H4 (cell line): ENCODE measurements around the gene PCDHB9. TPM values are rescaled to one million over a fixed set of nuclear protein-coding genes. Genes with fewer than 3 reads are reported as not detected.
"Not testable (repeated sequence)": the region's sequence is repeated elsewhere in the genome, so short reads cannot be mapped to it uniquely, and the experiment has no call there.

Experiments used
- DNase-seq: peaks from one replicate; pipeline ENCODE4 v3.0.0-alpha.2; 2015; ENCODE audit warnings: low spot score
- total RNA-seq: library from RNA; depleted of rRNA; stranded (reverse); fragments of >200 nt; shearing (Covaris generic); gene quantifications from 2 replicates; pipeline ENCODE4 v1.2.3, GENCODE V29; 2014

The PCDHB9 gene
- total RNA-seq, 1 experiment from 2014 or later, result 10.0 TPM

DNA sequence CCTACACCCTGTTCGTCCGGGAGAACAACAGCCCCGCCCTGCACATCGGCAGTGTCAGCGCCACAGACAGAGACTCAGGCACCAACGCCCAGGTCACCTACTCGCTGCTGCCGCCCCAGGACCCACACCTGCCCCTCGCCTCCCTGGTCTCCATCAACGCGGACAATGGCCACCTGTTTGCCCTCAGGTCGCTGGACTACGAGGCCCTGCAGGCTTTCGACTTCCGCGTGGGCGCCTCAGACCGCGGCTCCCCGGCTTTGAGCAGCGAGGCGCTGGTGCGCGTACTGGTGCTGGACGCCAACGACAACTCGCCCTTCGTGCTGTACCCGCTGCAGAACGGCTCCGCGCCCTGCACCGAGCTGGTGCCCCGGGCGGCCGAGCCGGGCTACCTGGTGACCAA is 1.7 kb downstream of the PCDHB9 start:
- DNase-seq, result not testable (repeated sequence)

DNA sequence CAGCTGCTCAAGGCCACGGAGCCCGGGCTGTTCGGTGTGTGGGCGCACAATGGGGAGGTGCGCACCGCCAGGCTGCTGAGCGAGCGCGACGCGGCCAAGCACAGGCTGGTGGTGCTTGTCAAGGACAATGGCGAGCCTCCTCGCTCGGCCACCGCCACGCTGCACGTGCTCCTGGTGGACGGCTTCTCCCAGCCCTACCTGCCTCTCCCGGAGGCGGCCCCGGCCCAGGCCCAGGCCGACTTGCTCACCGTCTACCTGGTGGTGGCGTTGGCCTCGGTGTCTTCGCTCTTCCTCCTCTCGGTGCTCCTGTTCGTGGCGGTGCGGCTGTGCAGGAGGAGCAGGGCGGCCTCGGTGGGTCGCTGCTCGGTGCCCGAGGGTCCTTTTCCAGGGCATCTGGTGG is 2.2 kb downstream of the PCDHB9 start:
- not testable (repeated sequence) for DNase-seq

DNA sequence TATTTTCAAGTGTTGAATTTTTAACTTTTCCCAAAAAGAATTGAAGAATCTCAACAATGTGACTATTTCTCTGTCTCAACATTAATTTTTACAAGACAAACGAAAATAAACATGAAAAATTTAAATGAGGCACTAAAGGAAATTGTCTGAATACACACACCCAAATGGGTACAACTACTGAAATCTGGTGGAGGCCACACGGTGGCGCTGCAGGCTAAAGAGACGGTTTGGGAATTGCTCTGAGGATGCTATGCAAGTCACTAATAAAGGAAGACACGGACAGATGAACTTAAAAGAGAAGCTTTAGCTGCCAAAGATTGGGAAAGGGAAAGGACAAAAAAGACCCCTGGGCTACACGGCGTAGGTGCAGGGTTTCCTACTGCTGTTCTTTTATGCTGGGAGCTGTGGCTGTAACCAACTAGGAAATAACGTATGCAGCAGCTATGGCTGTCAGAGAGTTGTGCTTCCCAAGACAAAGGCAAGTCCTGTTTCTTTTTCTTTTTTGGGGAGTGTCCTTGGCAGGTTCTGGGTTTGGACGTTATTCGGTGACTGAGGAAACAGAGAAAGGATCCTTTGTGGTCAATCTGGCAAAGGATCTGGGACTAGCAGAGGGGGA is 5.3 kb downstream of the PCDHB9 start, which contains the start of gene PCDHB10:
Gene PCDHB10 (plus strand): TSS at position 244 of the 616 bp plus-strand sequence. CDS start 200 bp downstream, at position 444.
- DNase-seq, result peak; percentile 22

DNA sequence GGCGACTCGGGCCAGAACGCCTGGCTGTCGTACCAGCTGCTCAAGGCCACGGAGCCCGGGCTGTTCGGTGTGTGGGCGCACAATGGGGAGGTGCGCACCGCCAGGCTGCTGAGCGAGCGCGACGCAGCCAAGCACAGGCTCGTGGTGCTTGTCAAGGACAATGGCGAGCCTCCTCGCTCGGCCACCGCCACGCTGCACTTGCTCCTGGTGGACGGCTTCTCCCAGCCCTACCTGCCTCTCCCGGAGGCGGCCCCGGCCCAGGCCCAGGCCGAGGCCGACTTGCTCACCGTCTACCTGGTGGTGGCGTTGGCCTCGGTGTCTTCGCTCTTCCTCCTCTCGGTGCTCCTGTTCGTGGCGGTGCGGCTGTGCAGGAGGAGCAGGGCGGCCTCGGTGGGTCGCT is 7.4 kb downstream of the PCDHB9 start:
- not testable (repeated sequence) for DNase-seq

- no peak for DNase-seq
Observed at GRCh38 chr5:141196363-141196762, 9.4 kb downstream of the PCDHB9 start.

GRCh38 chr5:141199359-141200235 is 12.6 kb downstream of the PCDHB9 start, which contains the start of gene PCDHB11:
PCDHB11 (plus strand) TSS chr5:141199627; CDS start chr5:141199775, 148 bp downstream.
- peak; percentile 40 for DNase-seq

GRCh38 chr5:141201126-141201525 is 14.2 kb downstream of the PCDHB9 start:
- not testable (repeated sequence) for DNase-seq

- DNase-seq, result not testable (repeated sequence)
Observed at GRCh38 chr5:141201646-141202045, 14.7 kb downstream of the PCDHB9 start.

DNA sequence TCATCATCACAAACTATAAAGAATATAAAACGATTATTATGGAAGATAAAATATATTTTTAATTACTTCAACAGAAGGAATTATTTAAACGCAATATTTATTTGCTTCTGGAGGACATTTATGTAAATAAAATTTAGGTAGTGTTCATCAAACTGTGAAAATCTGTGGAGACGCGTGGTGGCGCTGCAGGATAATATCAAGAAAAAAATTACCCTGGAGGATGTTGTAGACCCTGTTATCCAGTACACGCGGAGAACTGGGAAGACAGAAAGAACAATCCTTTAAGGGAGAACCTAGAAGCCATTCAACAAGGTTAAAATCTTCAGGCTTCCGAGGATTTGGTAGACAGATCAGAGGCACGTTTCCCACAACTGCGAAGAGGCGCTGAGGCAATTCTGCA is 21.5 kb downstream of the PCDHB9 start, which contains the start of gene PCDHB12:
Gene PCDHB12 (plus strand): TSS at position 242 of the 400 bp plus-strand sequence. CDS start 189 bp downstream, outside the sequence.
- DNase-seq, result peak; percentile 47

- not testable (repeated sequence) for DNase-seq
Observed at GRCh38 chr5:141210281-141210680, 23.3 kb downstream of the PCDHB9 start.

DNA sequence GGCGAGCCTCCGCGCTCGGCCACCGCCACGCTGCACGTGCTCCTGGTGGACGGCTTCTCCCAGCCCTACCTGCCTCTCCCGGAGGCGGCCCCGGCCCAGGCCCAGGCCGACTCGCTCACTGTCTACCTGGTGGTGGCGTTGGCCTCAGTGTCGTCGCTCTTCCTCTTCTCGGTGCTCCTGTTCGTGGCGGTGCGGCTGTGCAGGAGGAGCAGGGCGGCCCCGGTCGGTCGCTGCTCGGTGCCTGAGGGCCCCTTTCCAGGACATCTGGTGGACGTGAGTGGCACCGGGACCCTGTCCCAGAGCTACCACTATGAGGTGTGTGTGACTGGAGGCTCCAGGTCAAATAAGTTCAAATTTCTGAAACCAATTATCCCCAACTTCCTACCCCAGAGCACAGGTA is 23.9 kb downstream of the PCDHB9 start:
- not testable (repeated sequence) for DNase-seq

GRCh38 chr5:141213656-141214339 is 26.8 kb downstream of the PCDHB9 start, which contains the start of gene PCDHB13:
PCDHB13 (plus strand) TSS chr5:141213919; CDS start chr5:141214124, 205 bp downstream.
- DNase-seq, result peak; percentile 44

GRCh38 chr5:141214583-141214982 is 27.6 kb downstream of the PCDHB9 start:
- not testable (repeated sequence) for DNase-seq

- not testable (repeated sequence) for DNase-seq
Observed at GRCh38 chr5:141215504-141215903, 28.5 kb downstream of the PCDHB9 start.

- DNase-seq, result not testable (repeated sequence)
Observed at GRCh38 chr5:141216035-141216434, 29.1 kb downstream of the PCDHB9 start.

GRCh38 chr5:141223112-141223783 is 36.3 kb downstream of the PCDHB9 start, which contains the start of gene PCDHB14:
PCDHB14 (plus strand) TSS chr5:141223343; CDS start chr5:141223506, 163 bp downstream.
- DNase-seq, result peak; percentile 62

DNA sequence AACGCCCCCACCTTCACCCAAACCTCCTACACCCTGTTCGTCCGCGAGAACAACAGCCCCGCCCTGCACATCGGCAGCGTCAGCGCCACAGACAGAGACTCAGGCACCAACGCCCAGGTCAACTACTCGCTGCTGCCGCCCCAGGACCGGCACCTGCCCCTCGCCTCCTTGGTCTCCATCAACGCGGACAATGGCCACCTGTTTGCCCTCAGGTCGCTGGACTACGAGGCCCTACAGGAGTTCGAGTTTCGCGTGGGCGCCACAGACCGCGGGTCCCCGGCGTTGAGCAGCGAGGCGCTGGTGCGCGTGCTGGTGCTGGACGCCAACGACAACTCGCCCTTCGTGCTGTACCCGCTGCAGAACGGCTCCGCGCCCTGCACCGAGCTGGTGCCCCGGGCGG is 37.9 kb downstream of the PCDHB9 start:
- DNase-seq, result not testable (repeated sequence)

GRCh38 chr5:141225421-141225820 is 38.5 kb downstream of the PCDHB9 start:
- DNase-seq, result not testable (repeated sequence)

GRCh38 chr5:141234109-141234667 is 47.2 kb downstream of the PCDHB9 start:
- DNase-seq, result no peak

- DNase-seq, result not testable (repeated sequence)
Observed at GRCh38 chr5:141235922-141236321, 49.0 kb downstream of the PCDHB9 start.
